ENCODE measurements around the gene MICB. TPM values are rescaled to one million over a fixed set of nuclear protein-coding genes. Genes with fewer than 3 reads are reported as not detected.

The MICB gene
- total RNA-seq, 6 experiments from 2014 or later, result 16.0 to 26.0 (median 22.6) TPM

DNA sequence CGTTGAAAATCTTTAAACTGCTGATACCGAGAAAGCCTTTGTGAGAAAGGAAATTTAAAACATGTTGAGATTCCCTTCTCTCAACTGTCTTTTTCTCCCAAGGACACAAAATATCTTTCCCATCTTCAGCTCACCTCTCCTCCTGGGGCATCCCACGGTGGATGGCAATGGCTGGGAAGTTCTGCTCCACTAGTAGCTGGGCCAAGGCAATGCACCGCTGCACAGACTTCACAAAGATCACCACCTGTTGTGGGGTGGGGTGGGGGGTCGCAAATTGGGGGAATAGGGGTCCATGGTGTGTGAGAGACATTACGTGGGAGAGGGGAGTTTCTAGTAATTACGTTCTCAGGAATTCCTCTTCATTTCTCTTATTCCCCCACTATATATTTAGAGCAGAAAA is 33.2 kb downstream of the MICB start:
- Mint-ChIP-seq H3K9me3 (no peaks in the 10 kb centered on the region), H3K27ac (no peak overlapping the region), H3K4me3 (no peak overlapping the region), H3K36me3 (ENCODE audit: low read depth) (peaks cover 50% of the 10 kb centered on the region), H3K4me1 (ENCODE audit: low read depth) (peaks cover 34% of the 10 kb centered on the region), H3K27me3 (ENCODE audit: insufficient read depth) (peaks cover 8% of the 10 kb centered on the region)
- TF ChIP-seq, protein P1, sequence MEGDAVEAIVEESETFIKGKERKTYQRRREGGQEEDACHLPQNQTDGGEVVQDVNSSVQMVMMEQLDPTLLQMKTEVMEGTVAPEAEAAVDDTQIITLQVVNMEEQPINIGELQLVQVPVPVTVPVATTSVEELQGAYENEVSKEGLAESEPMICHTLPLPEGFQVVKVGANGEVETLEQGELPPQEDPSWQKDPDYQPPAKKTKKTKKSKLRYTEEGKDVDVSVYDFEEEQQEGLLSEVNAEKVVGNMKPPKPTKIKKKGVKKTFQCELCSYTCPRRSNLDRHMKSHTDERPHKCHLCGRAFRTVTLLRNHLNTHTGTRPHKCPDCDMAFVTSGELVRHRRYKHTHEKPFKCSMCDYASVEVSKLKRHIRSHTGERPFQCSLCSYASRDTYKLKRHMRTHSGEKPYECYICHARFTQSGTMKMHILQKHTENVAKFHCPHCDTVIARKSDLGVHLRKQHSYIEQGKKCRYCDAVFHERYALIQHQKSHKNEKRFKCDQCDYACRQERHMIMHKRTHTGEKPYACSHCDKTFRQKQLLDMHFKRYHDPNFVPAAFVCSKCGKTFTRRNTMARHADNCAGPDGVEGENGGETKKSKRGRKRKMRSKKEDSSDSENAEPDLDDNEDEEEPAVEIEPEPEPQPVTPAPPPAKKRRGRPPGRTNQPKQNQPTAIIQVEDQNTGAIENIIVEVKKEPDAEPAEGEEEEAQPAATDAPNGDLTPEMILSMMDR (IDR thresholded peaks at IDR 0.05), result no peak
- no peak for DNase-seq

DNA sequence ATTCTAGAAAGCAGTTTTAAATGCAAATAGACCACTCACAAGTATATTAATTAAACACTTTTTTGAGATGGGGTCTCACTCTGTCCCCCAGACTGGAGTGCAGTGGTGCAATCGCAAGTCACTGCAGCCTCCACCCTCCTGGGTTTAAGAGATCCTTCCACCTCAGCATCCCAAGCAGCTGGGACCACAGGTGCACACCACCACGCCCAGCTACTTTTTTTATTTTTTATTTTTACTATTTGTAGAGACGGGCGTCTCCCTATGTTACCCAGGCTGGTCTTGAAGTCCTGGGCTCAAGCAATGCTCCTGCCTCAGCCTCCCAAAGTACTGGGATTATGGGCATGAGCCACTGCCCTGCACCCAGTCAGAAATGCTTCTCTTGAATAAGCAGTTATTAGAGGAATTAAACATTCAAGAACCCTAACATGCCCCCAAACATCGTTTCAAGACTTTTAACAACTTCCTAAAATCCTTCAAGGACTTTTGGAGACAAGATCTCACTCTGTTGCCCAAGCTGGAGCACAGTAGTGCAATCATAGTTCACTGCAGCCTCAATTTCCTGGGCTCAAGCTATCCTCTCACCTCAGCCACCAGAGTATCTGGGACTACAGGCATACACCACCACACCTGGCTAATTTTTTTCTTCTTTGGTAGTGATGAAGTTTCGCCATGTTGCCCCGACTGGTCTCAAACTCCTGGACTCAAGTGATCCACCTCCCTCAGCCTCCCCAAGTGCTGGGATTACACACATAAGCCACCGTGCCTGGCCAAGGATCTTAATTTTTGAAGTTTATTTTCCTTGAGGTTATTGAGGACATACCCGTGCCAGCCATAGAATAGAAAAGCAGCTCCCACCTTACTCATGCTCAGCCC is 34.1 kb downstream of the MICB start:
- DNase-seq, result no peak
- Mint-ChIP-seq H3K36me3 (ENCODE audit: low read depth) (peaks cover 56% of the 10 kb centered on the region), H3K27me3 (ENCODE audit: insufficient read depth) (peaks cover 8% of the 10 kb centered on the region), H3K27ac (peak overlapping the region; percentile 42; the same call in 1 of the 2 replicates), H3K4me3 (no peak overlapping the region; the same call in 1 of the 2 replicates), H3K9me3 (no peaks in the 10 kb centered on the region), H3K4me1 (ENCODE audit: low read depth) (peaks cover 27% of the 10 kb centered on the region)
- TF ChIP-seq, protein P1 (IDR thresholded peaks at IDR 0.05), result no peak

DNA sequence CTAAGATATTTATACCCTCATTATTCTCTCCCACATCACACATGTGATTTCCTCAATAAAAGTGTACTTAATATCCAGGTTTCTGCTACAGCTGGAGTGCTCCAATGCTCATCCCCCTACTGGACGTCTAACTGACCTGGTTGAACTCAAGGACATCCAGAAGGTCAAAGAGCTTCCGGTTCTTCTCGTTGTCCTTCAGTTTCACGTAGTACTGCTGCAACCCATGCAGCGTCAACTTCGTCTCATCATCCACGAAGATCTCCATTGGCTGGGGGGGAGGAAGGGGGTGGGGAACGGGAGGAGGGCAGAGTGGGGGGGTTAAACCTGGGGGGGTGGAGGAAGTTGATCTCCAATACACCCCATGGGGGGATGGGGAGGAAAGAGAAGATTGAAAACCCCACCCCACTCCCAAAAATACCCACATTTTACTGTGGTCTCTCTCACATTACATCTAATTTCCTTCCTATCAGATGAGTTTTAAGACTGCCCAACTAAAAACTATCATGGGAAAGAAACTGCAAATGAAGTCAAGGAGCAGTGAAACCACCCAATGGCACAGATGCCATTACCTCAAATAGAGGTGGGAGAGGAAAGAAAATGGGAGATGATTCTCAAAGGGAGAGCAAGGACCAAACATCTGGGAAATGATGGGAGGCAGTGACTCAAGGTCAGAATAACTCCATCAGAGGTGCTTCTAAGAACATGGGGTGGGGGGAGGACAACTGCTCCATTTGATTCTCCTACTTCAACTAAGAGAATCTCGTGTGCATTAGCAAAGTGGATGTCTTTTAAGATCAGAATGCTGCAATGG is 34.9 kb downstream of the MICB start:
- Mint-ChIP-seq H3K27me3 (ENCODE audit: insufficient read depth) (peaks cover 8% of the 10 kb centered on the region), H3K36me3 (ENCODE audit: low read depth) (peaks cover 56% of the 10 kb centered on the region), H3K4me3 (no peak overlapping the region; the same call in 1 of the 2 replicates), H3K4me1 (ENCODE audit: low read depth) (peaks cover 21% of the 10 kb centered on the region; the same call in 1 of the 2 replicates), H3K9me3 (no peaks in the 10 kb centered on the region), H3K27ac (peak overlapping the region; percentile 69)
- no peak for DNase-seq
- TF ChIP-seq, protein P1 (IDR thresholded peaks at IDR 0.05), result no peak

DNA sequence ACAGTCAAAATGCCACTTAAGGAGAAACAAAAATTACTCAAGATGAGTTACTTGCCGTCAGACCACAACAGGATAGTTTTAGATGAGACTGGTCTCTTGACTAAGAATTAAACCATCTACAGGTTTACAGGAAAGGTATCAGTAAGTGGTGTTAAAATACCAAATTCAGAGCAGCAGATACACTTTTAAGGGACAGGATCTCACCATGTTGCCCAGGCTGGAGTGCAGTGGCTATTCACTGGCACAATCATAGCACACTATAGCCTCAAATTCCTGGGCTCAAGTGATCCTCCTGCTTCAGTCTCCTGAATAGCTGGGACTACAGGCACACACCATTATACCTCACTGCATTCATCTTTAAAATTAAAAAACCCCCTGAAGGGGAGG is 35.5 kb downstream of the MICB start:
- H3K9me3 Mint-ChIP-seq, result no peaks in the 10 kb centered on the region
- no peak overlapping the region for H3K4me3 Mint-ChIP-seq
- peaks cover 8% of the 10 kb centered on the region for H3K27me3 Mint-ChIP-seq (ENCODE audit: insufficient read depth)
- H3K4me1 Mint-ChIP-seq (ENCODE audit: low read depth), result peaks cover 24% of the 10 kb centered on the region
- TF ChIP-seq, protein P1 (IDR thresholded peaks at IDR 0.05), result no peak
- H3K36me3 Mint-ChIP-seq (ENCODE audit: low read depth), result peaks cover 60% of the 10 kb centered on the region
- H3K27ac Mint-ChIP-seq, result peak overlapping the region; percentile 69
- no peak for DNase-seq

DNA sequence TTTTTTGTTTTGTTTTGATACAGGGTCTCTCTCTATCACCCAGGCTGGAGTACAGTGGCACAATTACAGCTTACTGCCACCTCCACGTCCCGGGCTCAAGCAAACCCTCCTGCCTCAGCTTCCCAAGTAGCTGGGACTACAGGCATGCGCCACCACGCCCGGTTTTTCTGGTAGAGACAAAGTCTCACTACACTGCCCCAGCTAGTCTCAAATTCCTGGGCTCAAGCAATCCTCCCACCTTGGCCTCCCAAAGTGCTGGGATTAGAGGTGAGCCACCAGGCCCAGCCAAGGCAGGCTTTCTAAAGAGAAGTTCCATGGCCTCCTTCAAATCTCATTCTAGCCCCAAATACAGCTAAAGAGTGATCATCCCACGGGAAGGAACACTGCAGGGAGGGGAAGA is 36.1 kb downstream of the MICB start:
- H3K9me3 Mint-ChIP-seq, result no peaks in the 10 kb centered on the region
- peaks cover 8% of the 10 kb centered on the region for H3K27me3 Mint-ChIP-seq (ENCODE audit: insufficient read depth)
- DNase-seq, result no peak
- H3K4me3 Mint-ChIP-seq, result no peak overlapping the region
- H3K27ac Mint-ChIP-seq, result peak overlapping the region; percentile 55
- TF ChIP-seq, protein P1 (IDR thresholded peaks at IDR 0.05), result no peak
- peaks cover 65% of the 10 kb centered on the region for H3K36me3 Mint-ChIP-seq (ENCODE audit: low read depth)
- peaks cover 29% of the 10 kb centered on the region for H3K4me1 Mint-ChIP-seq (ENCODE audit: low read depth)
